Keratinocyte (primary cell): Measurements from ENCODE around the gene DIDO1.

Experiments used
- CTCF ChIP-seq, 3 experiments: IDR thresholded peaks in 1 of 3; conservative IDR thresholded peaks in 1 of 3; optimal IDR thresholded peaks in 1 of 3; 2 replicates in 2 of 3; 3 replicates in 1 of 3; pipeline versions ENCODE3 to v1.5.1; 2011; ENCODE audit warnings: low read length in 3 of 3, mild to moderate bottlenecking in 3 of 3, moderate library complexity in 2 of 3, control low read depth in 1 of 3, inconsistent platforms in 1 of 3; ENCODE audit not compliant: insufficient read depth in 2 of 3; ENCODE audit errors: extremely low read depth in 1 of 3
- EZH2 ChIP-seq: IDR thresholded peaks from one replicate; pipeline ENCODE4 v1.6.1; 2012; ENCODE audit warnings: inconsistent platforms, mild to moderate bottlenecking, low read length, moderate library complexity

DNA sequence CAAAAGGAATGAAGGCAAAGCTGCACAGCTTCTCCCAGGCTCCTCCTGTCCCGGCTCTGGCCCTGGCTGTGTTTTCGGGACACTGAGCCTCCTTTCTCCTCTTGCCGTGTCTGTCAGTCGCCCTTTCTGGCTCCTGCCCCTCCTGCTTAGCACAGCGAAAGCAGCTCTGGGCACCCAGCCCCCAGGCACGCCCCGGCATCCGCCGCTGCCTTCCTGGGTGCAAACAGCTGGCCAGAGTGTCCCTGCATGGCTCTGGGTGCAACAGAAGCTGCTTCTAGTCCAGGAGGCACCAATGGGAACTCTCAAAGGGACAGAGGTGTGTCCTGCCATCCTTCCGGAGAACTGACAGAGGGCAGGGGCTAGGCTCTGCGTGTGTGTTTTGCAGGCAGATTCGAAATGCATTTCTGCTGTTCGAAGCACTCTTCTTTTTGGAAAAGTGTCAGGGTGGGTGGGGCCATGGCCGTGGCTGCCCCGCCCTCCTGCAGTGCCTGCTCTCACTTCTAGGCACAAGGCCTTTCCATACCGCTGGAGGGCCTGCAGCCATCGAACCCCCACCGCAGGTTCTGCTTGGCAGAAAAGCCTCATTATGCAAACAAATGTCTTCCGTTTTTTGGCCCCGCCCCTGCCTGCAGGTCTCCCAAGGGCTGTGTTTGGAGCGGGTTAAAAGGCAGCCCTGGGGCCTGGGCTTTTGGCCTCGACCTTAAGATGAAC is 93.9 kb downstream of the DIDO1 start:
- TF ChIP-seq CTCF (optimal IDR thresholded peaks at IDR 0.05 in 1 of 3, IDR thresholded peaks at IDR 0.05 in 1 of 3, conservative IDR thresholded peaks at IDR 0.05 in 1 of 3; ENCODE audit: extremely low read depth in 1 of 3, insufficient read depth in 2 of 3, low read length in 3 of 3) (no peak), EZH2 (no peak)
